Karpas-422 (cell line): ENCODE data around the gene IRF3. TPM values are rescaled to one million over a fixed set of nuclear protein-coding genes. Genes with fewer than 3 reads are reported as not detected.

Experiments
- DNase-seq: peaks from one replicate; pipeline ENCODE4 v3.0.0-alpha.2; 2015
- H2AFZ ChIP-seq: fragments of 200-600 bp; sonication (generic); 2 replicates; pipeline ENCODE4 v1.6.1; 2014; ENCODE audit warnings: antibody characterized with exemption, low read length, mixed read lengths
- H3K27ac ChIP-seq: fragments of 200-600 bp; sonication (generic); 2 replicates; pipeline ENCODE4 v1.5.1; 2014; ENCODE audit warnings: mild to moderate bottlenecking, low read length, moderate library complexity
- H3K27me3 ChIP-seq: fragments of 200-600 bp; sonication (generic); 2 replicates; pipeline ENCODE4 v1.6.1; 2014; ENCODE audit warnings: low read length, mixed read lengths
- H3K36me3 ChIP-seq: fragments of 200-600 bp; sonication (generic); 2 replicates; pipeline ENCODE4 v1.6.1; 2014; ENCODE audit warnings: low read length, mixed read lengths; ENCODE audit not compliant: insufficient read depth
- H3K4me1 ChIP-seq: fragments of 200-600 bp; sonication (generic); 2 replicates; pipeline ENCODE4 v1.6.1; 2014; ENCODE audit warnings: mild to moderate bottlenecking, low read length, mixed read lengths
- H3K4me2 ChIP-seq: fragments of 200-600 bp; sonication (generic); 2 replicates; pipeline ENCODE4 v1.6.1; 2014; ENCODE audit warnings: low read length, low read depth, mild to moderate bottlenecking; ENCODE audit not compliant: poor library complexity, severe bottlenecking
- H3K4me3 ChIP-seq: fragments of 200-600 bp; sonication (generic); 2 replicates; pipeline ENCODE4 v1.5.1; 2014; ENCODE audit warnings: mild to moderate bottlenecking, antibody characterized with exemption, low read length, mixed read lengths
- H3K79me2 ChIP-seq: fragments of 200-600 bp; sonication (generic); 2 replicates; pipeline ENCODE4 v1.6.1; 2014; ENCODE audit warnings: mild to moderate bottlenecking, low read length, mixed read lengths
- H3K9ac ChIP-seq: fragments of 200-600 bp; sonication (generic); 2 replicates; pipeline ENCODE4 v1.6.0; 2014; ENCODE audit warnings: low read length
- H3K9me2 ChIP-seq: fragments of 200-600 bp; sonication (generic), shearing (Covaris generic); replicated peaks from 2 replicates; pipeline ENCODE4 v1.6.0; 2014; ENCODE audit warnings: mild to moderate bottlenecking, low read length, moderate library complexity; ENCODE audit not compliant: insufficient read depth
- H3K9me3 ChIP-seq: fragments of 300-700, 200-600 bp; sonication (generic); 2 replicates; pipeline ENCODE4 v1.6.1; 2014; ENCODE audit warnings: low read length, mixed read lengths
- H4K20me1 ChIP-seq: fragments of 200-600 bp; sonication (generic); 2 replicates; pipeline ENCODE4 v1.6.1; 2014; ENCODE audit warnings: mild to moderate bottlenecking, antibody characterized with exemption, low read length, low read depth; ENCODE audit not compliant: insufficient read depth
- total RNA-seq: library from RNA; depleted of rRNA; stranded (reverse); fragments of >200 nt; shearing (Covaris generic); gene quantifications from 2 replicates; pipeline ENCODE4 v1.2.3, GENCODE V29; 2014; ENCODE audit warnings: low replicate concordance

IRF3 gene
- total RNA-seq, 1 experiment from 2014 or later = 78.2 TPM

DNA sequence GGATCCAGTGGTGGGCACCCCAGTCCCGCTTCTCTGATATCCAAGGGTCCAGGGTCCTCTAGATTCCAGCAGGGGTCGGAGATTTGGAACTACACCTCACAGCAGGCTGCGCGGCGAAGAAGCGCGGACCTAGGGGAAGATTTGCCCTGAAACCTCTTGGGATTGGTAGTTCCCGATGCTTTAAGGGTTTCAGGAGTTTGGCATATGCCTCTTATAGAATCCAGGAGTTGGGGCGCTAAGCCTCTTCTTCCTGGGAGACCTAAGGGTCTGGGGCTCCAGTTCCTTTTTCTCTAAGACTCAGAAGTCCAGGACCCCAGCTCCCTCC is 425 bp upstream of the IRF3 start:
- H3K27me3 ChIP-seq = no peaks in the 10 kb centered on the region
- H3K4me2 ChIP-seq = peak overlapping the region; percentile 91
- peaks cover 25% of the 10 kb centered on the region for H3K4me1 ChIP-seq
- H4K20me1 ChIP-seq = peaks cover 5% of the 10 kb centered on the region; the same call in 1 of the 2 replicates
- no peaks in the 10 kb centered on the region for H3K9me3 ChIP-seq
- no peak for DNase-seq
- peak overlapping the region; percentile 75 for H3K4me3 ChIP-seq
- H3K36me3 ChIP-seq = peaks cover 15% of the 10 kb centered on the region; the same call in 1 of the 2 replicates
- no peaks in the 10 kb centered on the region for H3K9me2 ChIP-seq
- peak overlapping the region; percentile 87 for H3K27ac ChIP-seq
- no peak overlapping the region for H2AFZ ChIP-seq
- peak overlapping the region; percentile 85 for H3K9ac ChIP-seq
- H3K79me2 ChIP-seq = peaks cover 51% of the 10 kb centered on the region

DNA sequence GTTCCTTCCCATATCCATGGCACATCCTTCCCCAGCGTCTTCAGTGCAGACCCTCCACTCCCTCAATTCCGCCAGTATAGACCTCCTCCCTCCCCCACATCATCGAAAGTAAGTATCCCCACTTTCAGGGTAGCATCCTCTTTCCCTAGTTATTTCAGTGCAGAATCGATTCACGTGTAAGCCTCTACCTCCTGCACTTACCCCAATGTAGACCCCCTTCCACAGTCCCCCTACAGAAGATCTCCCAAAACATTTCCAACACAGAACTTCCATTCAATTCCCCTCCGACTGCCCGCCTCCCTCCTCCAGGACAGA is 664 bp downstream of the IRF3 start:
- Histone ChIP-seq H3K36me3 (peaks cover 17% of the 10 kb centered on the region; the same call in 1 of the 2 replicates), H4K20me1 (peaks cover 11% of the 10 kb centered on the region; the same call in 1 of the 2 replicates), H3K4me2 (peak overlapping the region; percentile 91), H2AFZ (no peak overlapping the region), H3K9me3 (no peaks in the 10 kb centered on the region), H3K27ac (peak overlapping the region; percentile 87), H3K9me2 (no peaks in the 10 kb centered on the region), H3K27me3 (no peaks in the 10 kb centered on the region), H3K4me1 (peaks cover 25% of the 10 kb centered on the region), H3K9ac (peak overlapping the region; percentile 85), H3K4me3 (peak overlapping the region; percentile 75), H3K79me2 (peaks cover 51% of the 10 kb centered on the region)
- DNase-seq = no peak

DNA sequence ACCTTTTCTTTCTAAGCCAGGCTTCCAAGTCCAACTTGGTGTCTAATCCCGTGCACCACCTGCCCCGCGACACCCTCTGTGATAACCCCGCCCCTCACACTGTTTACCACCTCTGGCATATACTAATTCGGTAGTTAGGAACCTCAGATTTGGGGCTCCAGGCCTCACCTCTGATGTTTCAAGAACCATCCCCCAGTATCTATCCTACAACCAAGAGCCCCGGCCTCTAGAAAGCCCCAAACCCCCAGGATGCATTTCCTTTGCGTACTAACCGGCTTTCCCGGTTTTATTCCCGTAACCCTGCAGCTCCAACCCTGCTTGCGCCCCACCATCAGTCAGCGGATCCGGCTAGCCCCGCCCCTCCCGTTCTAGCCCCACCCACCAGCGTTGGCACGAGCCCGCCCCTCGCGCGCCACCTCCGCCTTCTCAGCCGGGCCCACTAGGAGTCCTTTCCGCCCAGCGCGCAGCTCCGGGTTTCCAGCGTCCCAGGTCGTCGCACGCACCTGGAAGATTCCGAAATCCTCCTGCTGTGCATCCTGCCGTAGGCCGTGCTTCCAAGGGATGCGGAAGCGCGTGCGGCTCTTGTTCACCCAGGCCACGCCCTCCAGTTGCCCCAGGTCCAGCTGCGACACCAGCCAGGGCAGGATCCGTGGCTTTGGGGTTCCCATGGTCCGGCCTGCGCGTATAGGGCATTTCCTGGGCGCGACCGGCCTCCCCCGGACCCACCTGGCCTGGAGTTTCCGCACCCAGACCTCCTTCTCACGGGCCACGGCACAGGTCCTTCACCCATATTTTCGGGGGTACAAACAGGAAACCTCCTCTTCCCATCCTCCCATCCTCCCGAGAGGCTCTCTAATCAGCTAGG is 1.3 kb downstream of the IRF3 start:
- H3K9me3 ChIP-seq = no peaks in the 10 kb centered on the region
- peaks cover 22% of the 10 kb centered on the region; the same call in 1 of the 2 replicates for H3K36me3 ChIP-seq
- H4K20me1 ChIP-seq = peaks cover 15% of the 10 kb centered on the region
- peak overlapping the region; percentile 87 for H3K27ac ChIP-seq
- peak overlapping the region; percentile 85 for H3K9ac ChIP-seq
- DNase-seq = peak; percentile 95
- H3K79me2 ChIP-seq = peaks cover 51% of the 10 kb centered on the region
- H2AFZ ChIP-seq = no peak overlapping the region
- peaks cover 25% of the 10 kb centered on the region for H3K4me1 ChIP-seq
- no peaks in the 10 kb centered on the region for H3K9me2 ChIP-seq
- H3K4me2 ChIP-seq = peak overlapping the region; percentile 91
- H3K4me3 ChIP-seq = peak overlapping the region; percentile 75
- H3K27me3 ChIP-seq = no peaks in the 10 kb centered on the region

DNA sequence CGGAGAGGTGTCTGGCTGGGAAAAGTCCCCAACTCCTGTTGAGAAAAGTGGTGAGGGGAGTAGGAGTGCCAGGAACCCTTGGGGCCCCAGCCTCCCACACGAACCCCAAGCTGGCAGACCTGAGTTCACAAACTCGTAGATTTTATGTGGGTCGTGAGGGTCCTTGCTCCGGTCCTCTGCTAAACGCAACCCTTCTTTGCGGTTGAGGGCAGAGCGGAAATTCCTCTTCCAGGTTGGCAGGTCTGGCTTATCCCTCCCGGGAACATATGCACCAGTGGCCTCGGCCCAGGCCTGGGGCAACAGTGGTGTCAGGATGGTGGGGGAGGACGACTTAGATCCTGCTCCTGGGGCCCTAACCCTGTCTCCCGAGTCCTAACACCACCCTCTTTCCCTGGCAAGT is 2.4 kb downstream of the IRF3 start:
- no peaks in the 10 kb centered on the region for H3K9me3 ChIP-seq
- no peaks in the 10 kb centered on the region for H3K27me3 ChIP-seq
- H3K27ac ChIP-seq = no peak overlapping the region
- peaks cover 28% of the 10 kb centered on the region; the same call in 1 of the 2 replicates for H3K36me3 ChIP-seq
- peaks cover 51% of the 10 kb centered on the region for H3K79me2 ChIP-seq
- H3K4me1 ChIP-seq = peaks cover 25% of the 10 kb centered on the region
- H3K9me2 ChIP-seq = no peaks in the 10 kb centered on the region
- peak overlapping the region; percentile 91 for H3K4me2 ChIP-seq
- no peak overlapping the region for H3K9ac ChIP-seq
- peak overlapping the region; percentile 75; the same call in 1 of the 2 replicates for H3K4me3 ChIP-seq
- no peak for DNase-seq
- peaks cover 21% of the 10 kb centered on the region for H4K20me1 ChIP-seq
- H2AFZ ChIP-seq = no peak overlapping the region

DNA sequence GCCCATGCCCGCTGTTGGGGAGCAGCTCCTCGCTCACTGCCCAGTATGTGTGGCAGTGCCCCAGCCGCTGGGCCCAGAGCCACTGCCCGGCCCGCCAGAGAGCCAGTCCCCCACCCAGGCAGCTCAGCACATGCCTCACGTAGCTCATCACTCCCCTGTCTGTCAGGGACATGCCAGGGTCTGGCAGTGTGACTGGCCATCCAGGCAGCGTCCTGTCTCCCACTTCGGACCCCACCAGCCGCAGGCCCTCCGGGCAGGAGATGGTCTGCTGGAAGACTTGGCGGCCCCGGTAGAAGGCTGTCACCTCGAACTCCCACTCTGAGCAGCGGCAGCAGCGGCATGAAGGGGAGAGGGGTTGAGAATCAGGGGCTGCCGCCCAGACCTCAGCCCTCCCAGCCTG is 3.6 kb downstream of the IRF3 start:
- H3K27me3 ChIP-seq = no peaks in the 10 kb centered on the region
- H3K4me3 ChIP-seq = no peak overlapping the region
- H3K9me3 ChIP-seq = no peaks in the 10 kb centered on the region
- peaks cover 28% of the 10 kb centered on the region; the same call in 1 of the 2 replicates for H3K36me3 ChIP-seq
- peaks cover 42% of the 10 kb centered on the region for H3K79me2 ChIP-seq
- peaks cover 21% of the 10 kb centered on the region for H4K20me1 ChIP-seq
- H3K4me2 ChIP-seq = no peak overlapping the region
- no peak for DNase-seq
- H3K9me2 ChIP-seq = no peaks in the 10 kb centered on the region
- no peak overlapping the region for H3K9ac ChIP-seq
- no peak overlapping the region for H3K27ac ChIP-seq
- H3K4me1 ChIP-seq = peaks cover 17% of the 10 kb centered on the region
- H2AFZ ChIP-seq = no peak overlapping the region

DNA sequence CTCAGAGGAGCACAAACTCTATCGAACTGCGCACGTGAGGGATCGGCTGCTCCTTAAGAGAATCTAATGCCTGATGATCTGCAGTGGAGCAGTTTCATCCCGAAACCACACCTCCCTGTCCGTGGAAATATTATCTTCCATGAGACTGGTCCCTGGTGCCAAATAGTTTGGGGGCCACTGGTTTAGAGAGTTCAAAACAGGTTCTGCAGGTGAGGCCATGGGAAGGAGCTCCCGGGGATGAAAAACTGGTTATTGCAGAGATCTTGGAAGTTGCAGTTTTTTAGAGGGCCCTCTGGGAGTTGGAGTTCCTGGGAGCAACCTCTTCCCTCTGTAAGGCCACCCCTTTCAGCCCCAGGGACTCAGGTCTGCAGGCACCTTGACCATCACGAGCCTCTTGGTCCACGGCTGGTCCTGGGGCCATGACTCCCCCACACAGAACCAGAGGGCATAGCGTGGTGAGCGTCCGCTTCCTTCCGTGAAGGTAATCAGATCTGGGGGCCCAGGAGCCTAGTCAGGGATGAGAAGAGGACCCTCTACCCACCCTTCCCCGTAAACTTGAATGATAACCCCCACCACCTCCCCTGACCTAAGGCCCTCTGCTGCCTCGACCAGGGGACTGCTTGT is 5.2 kb downstream of the IRF3 start:
- Histone ChIP-seq H3K9me3 (no peaks in the 10 kb centered on the region), H3K27ac (no peak overlapping the region), H4K20me1 (peaks cover 21% of the 10 kb centered on the region), H3K4me1 (peaks cover 12% of the 10 kb centered on the region), H3K4me3 (no peak overlapping the region), H3K9ac (no peak overlapping the region), H3K36me3 (peaks cover 28% of the 10 kb centered on the region; the same call in 1 of the 2 replicates), H3K27me3 (no peaks in the 10 kb centered on the region), H3K9me2 (no peaks in the 10 kb centered on the region), H3K79me2 (peaks cover 30% of the 10 kb centered on the region), H2AFZ (no peak overlapping the region), H3K4me2 (no peak overlapping the region)
- DNase-seq = no peak

DNA sequence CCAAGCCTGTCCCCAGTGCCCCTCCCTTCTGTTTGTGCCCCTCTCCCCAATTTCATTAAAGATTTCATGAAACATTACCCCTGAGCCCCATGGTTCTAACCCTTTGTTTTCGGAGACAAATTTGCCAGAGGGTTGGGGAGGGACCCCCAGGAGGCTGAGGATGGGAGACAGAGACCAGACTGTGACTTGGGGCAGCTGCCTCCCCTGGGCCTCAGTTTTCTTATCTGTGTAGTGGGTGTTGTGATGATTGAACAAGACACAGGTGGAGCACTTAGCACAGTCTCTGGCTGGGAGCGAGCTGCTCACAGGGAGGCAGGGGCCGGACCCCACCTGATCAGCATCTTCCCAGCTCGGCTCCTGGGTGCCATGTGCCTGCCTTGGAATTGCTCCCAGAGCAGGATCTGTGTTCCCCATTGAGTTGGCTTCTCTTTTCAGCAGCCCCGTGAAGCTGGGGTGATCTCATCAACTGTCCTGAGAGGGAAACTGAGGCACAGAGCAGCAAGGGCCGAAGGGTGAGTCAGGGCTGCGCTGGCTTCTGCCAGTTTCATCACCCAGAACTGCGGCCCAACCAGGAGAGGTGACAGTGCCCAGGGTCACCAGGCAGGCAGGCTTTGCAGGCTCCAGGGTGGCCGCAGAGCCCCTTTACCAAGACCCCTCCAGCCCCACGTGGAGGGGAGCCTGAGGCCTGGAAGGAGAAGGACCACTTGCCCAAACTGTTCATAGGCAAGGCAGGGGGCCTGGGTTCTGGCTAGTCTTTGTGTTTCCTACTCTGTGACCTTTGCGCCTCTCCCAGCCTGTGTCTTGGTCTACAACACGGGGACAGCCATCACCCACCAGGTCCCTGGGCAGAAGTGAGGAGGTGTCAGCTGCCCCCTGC is 6.9 kb downstream of the IRF3 start:
- Histone ChIP-seq H3K27ac (no peak overlapping the region), H3K9me3 (no peaks in the 10 kb centered on the region), H3K36me3 (peaks cover 40% of the 10 kb centered on the region), H3K4me3 (no peak overlapping the region), H3K9me2 (no peaks in the 10 kb centered on the region), H4K20me1 (peaks cover 23% of the 10 kb centered on the region), H3K4me1 (peaks cover 7% of the 10 kb centered on the region), H3K79me2 (peaks cover 16% of the 10 kb centered on the region), H3K27me3 (no peaks in the 10 kb centered on the region), H2AFZ (no peak overlapping the region), H3K4me2 (no peak overlapping the region), H3K9ac (no peak overlapping the region)
- peak; percentile 49 for DNase-seq

DNA sequence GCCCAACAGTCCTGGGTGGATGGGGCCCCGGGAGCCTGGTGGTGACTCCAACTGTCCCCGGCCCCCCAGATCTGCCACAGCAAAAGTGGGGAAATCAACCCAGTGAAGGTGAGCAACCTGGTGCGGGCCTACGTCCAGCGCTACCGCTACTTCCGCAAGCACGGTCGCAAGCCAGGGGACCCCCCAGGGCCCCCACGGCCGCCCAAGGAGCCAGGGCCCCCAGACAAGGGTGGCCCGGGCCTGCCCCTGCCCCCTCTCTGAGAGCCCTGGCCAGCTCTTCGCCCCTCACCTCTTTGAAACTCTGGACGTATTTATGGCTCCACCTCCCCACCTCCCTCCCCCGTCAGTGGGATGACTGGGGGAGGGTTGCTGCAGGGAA is 7.5 kb downstream of the IRF3 start:
- Histone ChIP-seq H3K9ac (no peak overlapping the region), H2AFZ (no peak overlapping the region), H3K27ac (no peak overlapping the region), H3K4me2 (no peak overlapping the region), H3K27me3 (no peaks in the 10 kb centered on the region), H3K4me3 (no peak overlapping the region), H3K9me3 (no peaks in the 10 kb centered on the region), H3K79me2 (peaks cover 9% of the 10 kb centered on the region), H3K36me3 (peaks cover 37% of the 10 kb centered on the region), H3K9me2 (no peaks in the 10 kb centered on the region), H4K20me1 (peaks cover 22% of the 10 kb centered on the region), H3K4me1 (no peaks in the 10 kb centered on the region; the same call in 1 of the 2 replicates)
- no peak for DNase-seq
